IMR-90 (cell line): Measurements from ENCODE around the gene CDH7. TPM values are rescaled to one million over a fixed set of nuclear protein-coding genes. Genes with fewer than 3 reads are reported as not detected.

Source experiments
- ATAC-seq: fragments of 200-7000 bp; cut with Tn5 transposase; 2 replicates; pipeline ENCODE4 v1.9.1; 2020; ENCODE audit warnings: low read depth, mild to moderate bottlenecking, moderate library complexity
- BruUV-seq: library from RNA; stranded (reverse); fragments of 400-500 nt; replicated peaks from 2 replicates; lab custom pipeline; 2021; lab: Mats Ljungman, UMichigan
- CTCF ChIA-PET: fragments of 300-600 bp; formaldehyde crosslinking; extraction: SDS; loops from one replicate; lab custom pipeline; 2021; ENCODE audit warnings: antibody characterized with exemption; lab: Yijun Ruan, JAX
- POLR2A ChIA-PET: fragments of 300-600 bp; sonication (Branson Sonifier 250); formaldehyde crosslinking; loops from one replicate; lab custom pipeline; 2022; ENCODE audit warnings: antibody characterized with exemption; ENCODE audit not compliant: unreplicated experiment; lab: Charles Lee
- DNase-seq: peaks from one replicate; pipeline ENCODE4 v3.0.0; 2013
- H2AFZ ChIP-seq: replicated peaks from 2 replicates; pipeline ENCODE3; 2013; ENCODE audit warnings: low read length, mild to moderate bottlenecking; ENCODE audit not compliant: poor library complexity
- H2AK5ac ChIP-seq: 2 replicates; pipeline ENCODE4 v1.6.1; 2013; ENCODE audit warnings: low read depth, low read length, inconsistent platforms
- H2AK9ac ChIP-seq: replicated peaks from 2 replicates; pipeline ENCODE3; 2013; ENCODE audit warnings: mild to moderate bottlenecking, low read depth, low read length, moderate library complexity; ENCODE audit not compliant: poor library complexity
- H2BK120ac ChIP-seq: 2 replicates; pipeline ENCODE4 v1.6.1; 2013; ENCODE audit warnings: low read depth, low read length, inconsistent platforms
- H2BK15ac ChIP-seq: 3 replicates; pipeline ENCODE4 v1.6.1; 2013; ENCODE audit warnings: low read depth, low read length, inconsistent platforms
- H2BK20ac ChIP-seq: 2 replicates; pipeline ENCODE4 v1.6.1; 2013; ENCODE audit warnings: low read depth, mild to moderate bottlenecking, inconsistent platforms, low read length, moderate library complexity
- H2BK5ac ChIP-seq: 2 replicates; pipeline ENCODE4 v1.6.1; 2013; ENCODE audit warnings: mild to moderate bottlenecking, low read depth, low read length, inconsistent platforms; ENCODE audit not compliant: poor library complexity, severe bottlenecking
- H3K14ac ChIP-seq: replicated peaks from 2 replicates; pipeline ENCODE4 v1.6.1; 2013; ENCODE audit warnings: low read depth, low read length, inconsistent platforms
- H3K18ac ChIP-seq: 2 replicates; pipeline ENCODE4 v1.6.1; 2013; ENCODE audit warnings: low read depth, low read length, control low read depth
- H3K23ac ChIP-seq: 2 replicates; pipeline ENCODE4 v1.6.1; 2013; ENCODE audit warnings: low read depth, low read length, inconsistent platforms
- H3K27ac ChIP-seq: 2 replicates; pipeline ENCODE4 v1.5.1; 2013; ENCODE audit warnings: mild to moderate bottlenecking, control low read depth, low read length; ENCODE audit not compliant: insufficient read depth
- H3K27me3 ChIP-seq: 2 replicates; pipeline ENCODE4 v1.6.1; 2013; ENCODE audit warnings: low read length; ENCODE audit not compliant: control insufficient read depth, insufficient read depth
- H3K36me3 ChIP-seq: 2 replicates; pipeline ENCODE4 v1.6.1; 2013; ENCODE audit warnings: low read length, mixed read lengths; ENCODE audit not compliant: control insufficient read depth, insufficient read depth
- H3K4ac ChIP-seq: 2 replicates; pipeline ENCODE4 v1.6.1; 2013; ENCODE audit warnings: low read depth, low read length, inconsistent platforms
- H3K4me1 ChIP-seq: 2 replicates; pipeline ENCODE4 v1.6.1; 2013; ENCODE audit warnings: low read length, mixed read lengths; ENCODE audit not compliant: control insufficient read depth, insufficient read depth
- H3K4me2 ChIP-seq: 2 replicates; pipeline ENCODE4 v1.6.1; 2013; ENCODE audit warnings: low read depth, mild to moderate bottlenecking, control low read depth, low read length, moderate library complexity
- H3K4me3 ChIP-seq: 2 replicates; pipeline ENCODE4 v1.5.1; 2013; ENCODE audit warnings: low read depth, mild to moderate bottlenecking, control low read depth, low read length, moderate library complexity; ENCODE audit not compliant: insufficient read depth
- H3K56ac ChIP-seq: 2 replicates; pipeline ENCODE4 v1.6.1; 2013; ENCODE audit warnings: low read length, inconsistent platforms; ENCODE audit not compliant: insufficient read depth; ENCODE audit errors: extremely low read depth
- H3K79me1 ChIP-seq, 2 experiments: 2 replicates each; pipeline ENCODE4 v1.6.1; 2013; ENCODE audit warnings: low read length in 2 of 2, inconsistent platforms in 1 of 2, low read depth in 1 of 2
- H3K9ac ChIP-seq: 2 replicates; pipeline ENCODE4 v1.6.1; 2013; ENCODE audit warnings: low read depth, low read length, control low read depth
- H3K9me1 ChIP-seq: 2 replicates; pipeline ENCODE4 v1.6.1; 2013; ENCODE audit warnings: low read length, inconsistent platforms; ENCODE audit not compliant: insufficient read depth
- H3K9me3 ChIP-seq: 2 replicates; pipeline ENCODE4 v1.6.1; 2013; ENCODE audit warnings: low read length; ENCODE audit not compliant: control insufficient read depth, insufficient read depth
- H4K20me1 ChIP-seq: 2 replicates; pipeline ENCODE4 v1.6.1; 2013; ENCODE audit warnings: low read length, inconsistent platforms; ENCODE audit not compliant: insufficient read depth
- H4K5ac ChIP-seq: 2 replicates; pipeline ENCODE4 v1.6.1; 2013; ENCODE audit warnings: mild to moderate bottlenecking, low read depth, low read length, control low read depth
- H4K8ac ChIP-seq, 2 experiments: 2 replicates each; pipeline ENCODE4 v1.6.1; 2013; ENCODE audit warnings: low read depth in 2 of 2, low read length in 2 of 2, control low read depth in 1 of 2, inconsistent platforms in 1 of 2
- H4K91ac ChIP-seq: 2 replicates; pipeline ENCODE4 v1.6.1; 2013; ENCODE audit warnings: low read depth, low read length, inconsistent platforms; ENCODE audit not compliant: insufficient read depth
- BHLHE40 ChIP-seq: fragments of 150-350 bp; IDR thresholded peaks from 2 replicates; pipeline ENCODE4 v1.6.1; 2016; ENCODE audit warnings: mild to moderate bottlenecking, low read depth, low read length
- CEBPB ChIP-seq: IDR thresholded peaks from 2 replicates; pipeline ENCODE4 v1.6.1; 2012; ENCODE audit warnings: low read depth, low read length, improper control_type of control experiment
- CHD1 ChIP-seq: IDR thresholded peaks from 2 replicates; pipeline ENCODE4 v1.6.1; 2012; ENCODE audit warnings: low read depth, low read length, improper control_type of control experiment
- FOS ChIP-seq: fragments of 150-350 bp; IDR thresholded peaks from 2 replicates; pipeline ENCODE4 v1.6.1; 2016; ENCODE audit warnings: low read depth, low read length
- MXI1 ChIP-seq: IDR thresholded peaks from 2 replicates; pipeline ENCODE4 v1.6.1; 2012; ENCODE audit warnings: low read depth, mild to moderate bottlenecking, low read length, moderate library complexity, borderline replicate concordance
- NFE2L2 ChIP-seq: fragments of 150-350 bp; IDR thresholded peaks from 2 replicates; pipeline ENCODE4 v1.6.1; 2016; ENCODE audit warnings: low read depth, mild to moderate bottlenecking, low read length
- RAD21 ChIP-seq: IDR thresholded peaks from 2 replicates; pipeline ENCODE4 v1.6.1; 2012; ENCODE audit warnings: low read length, improper control_type of control experiment
- RFX5 ChIP-seq: IDR thresholded peaks from 2 replicates; pipeline ENCODE4 v1.8.0; 2012; ENCODE audit warnings: low read depth, mild to moderate bottlenecking, low read length, moderate library complexity
- SMC3 ChIP-seq: fragments of 150-350 bp; IDR thresholded peaks from 2 replicates; pipeline ENCODE4 v1.6.1; 2016; ENCODE audit warnings: low read depth, mild to moderate bottlenecking, antibody characterized with exemption, low read length, moderate library complexity
- WGBS, 2 experiments: methylation state at CpG; one replicate each; pipeline versions ENCODE4 v1.1.5 to v1.1.7; 2013; ENCODE audit warnings: missing lambda C conversion rate in 2 of 2; ENCODE audit not compliant: insufficient read length in 1 of 2; ENCODE audit errors: extremely low coverage in 2 of 2; 5-methylcytosine and 5-hydroxymethylcytosine counted together
- dilution Hi-C: fragments of 300-500 bp; cut with HindIII; formaldehyde crosslinking; loops from one replicate; pipeline ENCODE4 v1.14.3; 2018; ENCODE audit warnings: low sequenced_read_pairs; ENCODE audit not compliant: unreplicated experiment
- in situ Hi-C: fragments of 300-500 bp; cut with MboI; formaldehyde crosslinking; loops from 3 replicates; pipeline ENCODE4 v1.14.3; 2019; ENCODE audit warnings: low sequenced_read_pairs, inconsistent platforms, mixed read lengths
- intact Hi-C: fragments of 100-400 bp; cut with micrococcal nuclease; formaldehyde crosslinking; loops from 2 replicates; pipeline ENCODE4 v1.10.0; 2022
- polyA plus RNA-seq, 3 experiments: library from polyadenylated mRNA; depleted of rRNA; stranded (reverse); fragments of >200 nt; gene quantifications; 2 replicates each; pipeline ENCODE4 v1.2.3, GENCODE V29; 2012; ENCODE audit warnings: low replicate concordance in 1 of 3
- total RNA-seq: library from RNA; depleted of rRNA; stranded (reverse); fragments of >200 nt; gene quantifications from 2 replicates; pipeline ENCODE4 v1.2.3, GENCODE V29; 2012
- TF ChIP-seq, protein P1 (sequence below): fragments of 150-350 bp; IDR thresholded peaks from 2 replicates; pipeline ENCODE4 v1.6.1; 2016; ENCODE audit warnings: low read depth, mild to moderate bottlenecking, low read length, moderate library complexity, borderline replicate concordance
- TF ChIP-seq, protein P2 (sequence below): fragments of 150-350 bp; IDR thresholded peaks from 2 replicates; pipeline ENCODE4 v1.6.1; 2017; ENCODE audit warnings: mild to moderate bottlenecking, antibody characterized with exemption, low read length, low read depth
- TF ChIP-seq, protein P3 (sequence below): conservative IDR thresholded peaks from 2 replicates; pipeline ENCODE4 v1.5.1; 2012; ENCODE audit warnings: mild to moderate bottlenecking, low read depth, low read length, improper control_type of control experiment

Gene CDH7
- total and polyA plus RNA-seq, 2 of the 4 experiments (the other 2 are of a cell fraction): not detected

DNA sequence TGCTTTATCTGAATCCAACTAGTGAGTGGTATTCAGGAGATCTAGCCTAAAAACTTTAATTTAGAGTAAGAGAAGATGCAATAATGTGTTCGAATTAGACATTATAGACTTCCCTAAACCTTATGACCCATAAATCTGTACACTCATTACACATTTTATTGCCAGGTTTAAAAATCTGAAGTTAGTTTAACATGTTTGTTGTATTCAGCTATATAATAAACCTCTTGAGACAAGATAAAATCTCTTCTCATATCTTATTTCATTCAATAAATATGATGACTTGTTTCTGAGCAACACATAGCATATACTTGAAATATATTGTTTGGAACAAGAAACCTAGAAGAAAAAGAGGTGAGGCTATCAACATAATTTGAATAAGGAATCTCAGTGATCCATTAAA lies 150.7 kb downstream of the CDH7 start:
- DNase-seq (no peak), ATAC-seq (no peak)
- no peak overlapping the region for H3K18ac ChIP-seq
- no peak overlapping the region for H3K27ac ChIP-seq
- no peak overlapping the region for H2BK15ac ChIP-seq
- H3K14ac ChIP-seq: no peak overlapping the region
- peaks cover 5% of the 10 kb centered on the region; the same call in 1 of the 2 replicates for H3K9me3 ChIP-seq
- ChIA-PET CTCF (no interaction called here), POLR2A (interaction anchor here (0.6 kb wide), 1 partner anchor 724 kb away, joined by 5 read pairs; no protein-coding TSS in a partner anchor)
- no peak overlapping the region for H2BK5ac ChIP-seq
- no peaks in the 10 kb centered on the region for H3K36me3 ChIP-seq
- no peak overlapping the region for H3K4me3 ChIP-seq
- no TSS peak for BruUV-seq
- no peak overlapping the region for H2AFZ ChIP-seq
- H4K20me1 ChIP-seq: no peaks in the 10 kb centered on the region
- no peak overlapping the region for H2BK20ac ChIP-seq
- H2BK120ac ChIP-seq: no peak overlapping the region
- H3K9ac ChIP-seq: no peak overlapping the region
- no peak overlapping the region for H3K4me2 ChIP-seq
- TF ChIP-seq CEBPB (no peak), RAD21 (no peak), FOS (no peak), SMC3 (no peak), BHLHE40 (no peak), CHD1 (no peak), MXI1 (no peak), NFE2L2 (no peak), RFX5 (no peak)
- TF ChIP-seq, protein P1, sequence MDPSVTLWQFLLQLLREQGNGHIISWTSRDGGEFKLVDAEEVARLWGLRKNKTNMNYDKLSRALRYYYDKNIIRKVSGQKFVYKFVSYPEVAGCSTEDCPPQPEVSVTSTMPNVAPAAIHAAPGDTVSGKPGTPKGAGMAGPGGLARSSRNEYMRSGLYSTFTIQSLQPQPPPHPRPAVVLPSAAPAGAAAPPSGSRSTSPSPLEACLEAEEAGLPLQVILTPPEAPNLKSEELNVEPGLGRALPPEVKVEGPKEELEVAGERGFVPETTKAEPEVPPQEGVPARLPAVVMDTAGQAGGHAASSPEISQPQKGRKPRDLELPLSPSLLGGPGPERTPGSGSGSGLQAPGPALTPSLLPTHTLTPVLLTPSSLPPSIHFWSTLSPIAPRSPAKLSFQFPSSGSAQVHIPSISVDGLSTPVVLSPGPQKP: no peak
- TF ChIP-seq, protein P2, sequence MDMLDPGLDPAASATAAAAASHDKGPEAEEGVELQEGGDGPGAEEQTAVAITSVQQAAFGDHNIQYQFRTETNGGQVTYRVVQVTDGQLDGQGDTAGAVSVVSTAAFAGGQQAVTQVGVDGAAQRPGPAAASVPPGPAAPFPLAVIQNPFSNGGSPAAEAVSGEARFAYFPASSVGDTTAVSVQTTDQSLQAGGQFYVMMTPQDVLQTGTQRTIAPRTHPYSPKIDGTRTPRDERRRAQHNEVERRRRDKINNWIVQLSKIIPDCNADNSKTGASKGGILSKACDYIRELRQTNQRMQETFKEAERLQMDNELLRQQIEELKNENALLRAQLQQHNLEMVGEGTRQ: no peak
- TF ChIP-seq, protein P3, sequence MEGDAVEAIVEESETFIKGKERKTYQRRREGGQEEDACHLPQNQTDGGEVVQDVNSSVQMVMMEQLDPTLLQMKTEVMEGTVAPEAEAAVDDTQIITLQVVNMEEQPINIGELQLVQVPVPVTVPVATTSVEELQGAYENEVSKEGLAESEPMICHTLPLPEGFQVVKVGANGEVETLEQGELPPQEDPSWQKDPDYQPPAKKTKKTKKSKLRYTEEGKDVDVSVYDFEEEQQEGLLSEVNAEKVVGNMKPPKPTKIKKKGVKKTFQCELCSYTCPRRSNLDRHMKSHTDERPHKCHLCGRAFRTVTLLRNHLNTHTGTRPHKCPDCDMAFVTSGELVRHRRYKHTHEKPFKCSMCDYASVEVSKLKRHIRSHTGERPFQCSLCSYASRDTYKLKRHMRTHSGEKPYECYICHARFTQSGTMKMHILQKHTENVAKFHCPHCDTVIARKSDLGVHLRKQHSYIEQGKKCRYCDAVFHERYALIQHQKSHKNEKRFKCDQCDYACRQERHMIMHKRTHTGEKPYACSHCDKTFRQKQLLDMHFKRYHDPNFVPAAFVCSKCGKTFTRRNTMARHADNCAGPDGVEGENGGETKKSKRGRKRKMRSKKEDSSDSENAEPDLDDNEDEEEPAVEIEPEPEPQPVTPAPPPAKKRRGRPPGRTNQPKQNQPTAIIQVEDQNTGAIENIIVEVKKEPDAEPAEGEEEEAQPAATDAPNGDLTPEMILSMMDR: no peak
- H3K9me1 ChIP-seq: no peaks in the 10 kb centered on the region
- intact Hi-C loops: no loop called here
- no peak overlapping the region for H4K8ac ChIP-seq
- H3K4me1 ChIP-seq: no peaks in the 10 kb centered on the region
- no peak overlapping the region for H3K56ac ChIP-seq
- dilution Hi-C loops: no loop called here
- no peak overlapping the region for H2AK9ac ChIP-seq
- H3K27me3 ChIP-seq: no peaks in the 10 kb centered on the region
- no peak overlapping the region for H3K4ac ChIP-seq
- no peak overlapping the region for H2AK5ac ChIP-seq
- H3K23ac ChIP-seq: no peak overlapping the region
- no peak overlapping the region for H4K5ac ChIP-seq
- WGBS, 2 experiments: no CpG with 5 or more reads among the region's 1 CpG
- in situ Hi-C loops: no loop called here
- H3K79me1 ChIP-seq: no peaks in the 10 kb centered on the region
- H4K91ac ChIP-seq: no peak overlapping the region
